ENCODE results near the gene SECTM1. TPM values are rescaled to one million over a fixed set of nuclear protein-coding genes. Genes with fewer than 3 reads are reported as not detected.

SECTM1 gene
- total and polyA plus RNA-seq, 2 experiments from 2014 or later, result 0.21 to 1.3 TPM

- Histone ChIP-seq H3K36me3 (ENCODE audit: insufficient read depth) (no peaks in the 10 kb centered on the region), H3F3A (replicated peaks; ENCODE audit: low read depth) (no peaks in the 10 kb centered on the region), H3K4me1 (ENCODE audit: insufficient read depth) (no peaks in the 10 kb centered on the region), H3K27me3 (ENCODE audit: insufficient read depth) (no peaks in the 10 kb centered on the region), H3K79me2 (replicated peaks; ENCODE audit: insufficient read depth) (no peaks in the 10 kb centered on the region), H3K4me2 (no peak overlapping the region), H2AFZ (no peak overlapping the region), H3K9me2 (ENCODE audit: insufficient read depth) (no peaks in the 10 kb centered on the region), H3K27ac (ENCODE audit: low read depth) (no peak overlapping the region), H4K20me1 (replicated peaks; ENCODE audit: insufficient read depth) (no peaks in the 10 kb centered on the region), H3K4me3 (no peak overlapping the region)
- DNase-seq (ENCODE audit: low spot score) (peak; percentile 56), ATAC-seq (no peak)
- no peaks in the 10 kb centered on the region for H3K9me3 Mint-ChIP-seq
- no peak for TF ChIP-seq EZH2 (IDR thresholded peaks at IDR 0.05; ENCODE audit: low read depth, unreplicated experiment)
- peak; percentile 22 to 54; a peak in 2 of 4 replicates for TF ChIP-seq CTCF (conservative IDR thresholded peaks at IDR 0.05; ENCODE audit: low read depth in 2 of 2)
- peaks cover 4% of the 10 kb centered on the region; the same call in 1 of the 3 replicates for H3K4me1 Mint-ChIP-seq
- peaks cover 10% of the 10 kb centered on the region for H3K27me3 Mint-ChIP-seq (ENCODE audit: insufficient read depth, low read depth, poor library complexity)
- H3K27ac Mint-ChIP-seq, result no peak overlapping the region
- no peak overlapping the region for H3K4me3 Mint-ChIP-seq
- H3K36me3 Mint-ChIP-seq (ENCODE audit: low read depth), result no peaks in the 10 kb centered on the region
These were observed 16.8 kb upstream of the SECTM1 start for GRCh38 chr17:82350182-82351030.

GRCh38 chr17:82349287-82349701, 15.7 kb upstream of the SECTM1 start:
- H3K9me3 Mint-ChIP-seq, result no peaks in the 10 kb centered on the region
- Histone ChIP-seq H3K4me1 (ENCODE audit: insufficient read depth) (no peaks in the 10 kb centered on the region), H3K79me2 (replicated peaks; ENCODE audit: insufficient read depth) (no peaks in the 10 kb centered on the region), H2AFZ (no peak overlapping the region), H3K27ac (ENCODE audit: low read depth) (no peak overlapping the region), H3K27me3 (ENCODE audit: insufficient read depth) (no peaks in the 10 kb centered on the region), H3K9me2 (ENCODE audit: insufficient read depth) (no peaks in the 10 kb centered on the region), H3K4me3 (no peak overlapping the region), H3F3A (replicated peaks; ENCODE audit: low read depth) (no peaks in the 10 kb centered on the region), H4K20me1 (replicated peaks; ENCODE audit: insufficient read depth) (no peaks in the 10 kb centered on the region), H3K36me3 (ENCODE audit: insufficient read depth) (no peaks in the 10 kb centered on the region), H3K4me2 (no peak overlapping the region)
- ATAC-seq (no peak), DNase-seq (ENCODE audit: low spot score) (no peak)
- H3K27me3 Mint-ChIP-seq (ENCODE audit: insufficient read depth, low read depth, poor library complexity), result peaks cover 9% of the 10 kb centered on the region
- H3K4me1 Mint-ChIP-seq, result peaks cover 4% of the 10 kb centered on the region; the same call in 1 of the 3 replicates
- H3K36me3 Mint-ChIP-seq (ENCODE audit: low read depth), result no peaks in the 10 kb centered on the region
- no peak overlapping the region for H3K27ac Mint-ChIP-seq
- TF ChIP-seq NANOG (IDR thresholded peaks at IDR 0.05; ENCODE audit: borderline replicate concordance), result no peak
- TF ChIP-seq ZNF462 (CRISPR knock-in tag; IDR thresholded peaks at IDR 0.05), result no peak
- no peak for TF ChIP-seq REST (IDR thresholded peaks at IDR 0.05; ENCODE audit: unreplicated experiment)
- no peak for TF ChIP-seq JUNB (IDR thresholded peaks at IDR 0.05; ENCODE audit: unreplicated experiment)
- no peak for TF ChIP-seq EZH2 (IDR thresholded peaks at IDR 0.05; ENCODE audit: low read depth, unreplicated experiment)
- TF ChIP-seq CREB1 (CRISPR knock-in tag; IDR thresholded peaks at IDR 0.05; ENCODE audit: low read depth), result no peak
- H3K4me3 Mint-ChIP-seq, result no peak overlapping the region
